HK-2 (cell line): ENCODE results near the gene ZMYM4.
"Not testable (repeated sequence)": the region's sequence is repeated elsewhere in the genome, so short reads cannot be mapped to it uniquely, and the experiment has no call there.

Experiments
- DNase-seq: peaks from one replicate; pipeline ENCODE4 v3.0.0-alpha.2; 2018; ENCODE audit not compliant: unreplicated experiment

The ZMYM4 gene

GRCh38 chr1:35326246-35326866 lies 57.8 kb downstream of the ZMYM4 start:
- DNase-seq, result no peak

- DNase-seq, result not testable (repeated sequence)
These were observed 63.1 kb downstream of the ZMYM4 start for GRCh38 chr1:35331618-35332017.

GRCh38 chr1:35334485-35334884 lies 66.0 kb downstream of the ZMYM4 start:
- no peak for DNase-seq

GRCh38 chr1:35340519-35340918 lies 72.0 kb downstream of the ZMYM4 start:
- no peak for DNase-seq

GRCh38 chr1:35345439-35345981 lies 77.0 kb downstream of the ZMYM4 start:
- DNase-seq, result no peak

- DNase-seq, result no peak
These were observed 82.4 kb downstream of the ZMYM4 start for GRCh38 chr1:35350872-35351271.

- no peak for DNase-seq
These were observed 91.5 kb downstream of the ZMYM4 start for GRCh38 chr1:35359995-35360394.

- DNase-seq, result no peak
These were observed 93.1 kb downstream of the ZMYM4 start for GRCh38 chr1:35361638-35362037.

GRCh38 chr1:35364741-35365140 lies 96.2 kb downstream of the ZMYM4 start:
- DNase-seq, result no peak

- DNase-seq, result no peak
These were observed 99.4 kb downstream of the ZMYM4 start for GRCh38 chr1:35367914-35368313.

GRCh38 chr1:35369922-35370671 lies 101.6 kb downstream of the ZMYM4 start:
- DNase-seq, result no peak

GRCh38 chr1:35371506-35371905 lies 103.0 kb downstream of the ZMYM4 start:
- DNase-seq, result no peak

- DNase-seq, result no peak
These were observed 109.0 kb downstream of the ZMYM4 start for GRCh38 chr1:35377555-35377954.

GRCh38 chr1:35379317-35380000 lies 111.0 kb downstream of the ZMYM4 start:
- no peak for DNase-seq

- not testable (repeated sequence) for DNase-seq
These were observed 111.6 kb downstream of the ZMYM4 start for GRCh38 chr1:35380111-35380510.

- DNase-seq, result no peak
These were observed 113.6 kb downstream of the ZMYM4 start for GRCh38 chr1:35382107-35382506.

- no peak for DNase-seq
These were observed 117.8 kb downstream of the ZMYM4 start for GRCh38 chr1:35386290-35386689.

- DNase-seq, result no peak
These were observed 118.5 kb downstream of the ZMYM4 start for GRCh38 chr1:35386959-35387358.

GRCh38 chr1:35390600-35391494 lies 122.3 kb downstream of the ZMYM4 start:
- DNase-seq, result no peak

- DNase-seq, result no peak
These were observed 125.9 kb downstream of the ZMYM4 start for GRCh38 chr1:35394386-35394785.

- DNase-seq, result no peak
These were observed 130.2 kb downstream of the ZMYM4 start for GRCh38 chr1:35398739-35399138.

GRCh38 chr1:35401049-35401448 lies 132.5 kb downstream of the ZMYM4 start:
- DNase-seq, result no peak
